ENCODE data around the gene PTPRD. TPM values are rescaled to one million over a fixed set of nuclear protein-coding genes. Genes with fewer than 3 reads are reported as not detected.
A peak's percentile ranks its signal among the peaks of the same experiment; 100 is the strongest.

Gene PTPRD
- total RNA-seq, 1 experiment from 2014 or later: 69.6 TPM

GRCh38 chr9:10538073-10538472 is 74.7 kb downstream of the PTPRD start:
- CTCF ChIA-PET: no interaction called here
- DNase-seq (ENCODE audit: low spot score): no peak
- H3K4me3 Mint-ChIP-seq: no peak overlapping the region
- H3K27me3 Mint-ChIP-seq (ENCODE audit: low read depth): no peaks in the 10 kb centered on the region
- TF ChIP-seq NR1H2 (CRISPR knock-in tag; IDR thresholded peaks at IDR 0.05) (no peak), ZNF423 (CRISPR knock-in tag; IDR thresholded peaks at IDR 0.05) (no peak)
- TF ChIP-seq, protein P1, sequence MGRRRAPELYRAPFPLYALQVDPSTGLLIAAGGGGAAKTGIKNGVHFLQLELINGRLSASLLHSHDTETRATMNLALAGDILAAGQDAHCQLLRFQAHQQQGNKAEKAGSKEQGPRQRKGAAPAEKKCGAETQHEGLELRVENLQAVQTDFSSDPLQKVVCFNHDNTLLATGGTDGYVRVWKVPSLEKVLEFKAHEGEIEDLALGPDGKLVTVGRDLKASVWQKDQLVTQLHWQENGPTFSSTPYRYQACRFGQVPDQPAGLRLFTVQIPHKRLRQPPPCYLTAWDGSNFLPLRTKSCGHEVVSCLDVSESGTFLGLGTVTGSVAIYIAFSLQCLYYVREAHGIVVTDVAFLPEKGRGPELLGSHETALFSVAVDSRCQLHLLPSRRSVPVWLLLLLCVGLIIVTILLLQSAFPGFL (CRISPR knock-in tag; IDR thresholded peaks at IDR 0.05; ENCODE audit: borderline replicate concordance): no peak
- no peaks in the 10 kb centered on the region for H3K4me1 Mint-ChIP-seq
- no peak overlapping the region for H3K27ac Mint-ChIP-seq
- no peak for ATAC-seq
- no peaks in the 10 kb centered on the region for H3K36me3 Mint-ChIP-seq
- no peaks in the 10 kb centered on the region for H3K9me3 Mint-ChIP-seq
- POLR2A ChIA-PET: no interaction called here

DNA sequence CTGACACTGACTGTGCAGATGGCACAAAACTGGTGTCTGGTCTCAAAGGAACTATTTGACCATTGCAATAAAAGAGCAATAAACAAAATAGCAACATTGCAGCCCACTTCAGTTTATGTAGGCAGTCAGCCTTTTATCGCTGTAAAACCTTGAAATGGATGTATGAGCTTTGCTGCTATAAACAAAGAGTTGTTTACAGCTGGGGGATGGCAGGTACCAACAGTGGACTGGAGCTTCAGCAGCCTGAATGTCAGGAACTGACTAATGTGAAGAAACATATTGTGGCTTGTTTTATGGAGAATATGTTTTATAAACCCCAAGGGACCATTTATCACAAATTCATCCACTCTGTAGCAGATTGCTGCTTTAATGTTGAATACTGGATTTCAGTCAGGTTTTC is 78.0 kb downstream of the PTPRD start:
- no peaks in the 10 kb centered on the region for H3K36me3 Mint-ChIP-seq
- no peak overlapping the region for H3K4me3 Mint-ChIP-seq
- no peak for TF ChIP-seq HMGA2 (CRISPR knock-in tag; IDR thresholded peaks at IDR 0.05)
- TF ChIP-seq TEAD4 (CRISPR knock-in tag; IDR thresholded peaks at IDR 0.05): no peak
- no peak for TF ChIP-seq ETV6 (CRISPR knock-in tag; IDR thresholded peaks at IDR 0.05)
- CTCF ChIA-PET: no interaction called here
- H3K27ac Mint-ChIP-seq: no peak overlapping the region
- no peaks in the 10 kb centered on the region for H3K9me3 Mint-ChIP-seq
- H3K27me3 Mint-ChIP-seq (ENCODE audit: low read depth): no peaks in the 10 kb centered on the region
- ATAC-seq (no peak), DNase-seq (ENCODE audit: low spot score) (no peak)
- no peaks in the 10 kb centered on the region for H3K4me1 Mint-ChIP-seq
- POLR2A ChIA-PET: no interaction called here

DNA sequence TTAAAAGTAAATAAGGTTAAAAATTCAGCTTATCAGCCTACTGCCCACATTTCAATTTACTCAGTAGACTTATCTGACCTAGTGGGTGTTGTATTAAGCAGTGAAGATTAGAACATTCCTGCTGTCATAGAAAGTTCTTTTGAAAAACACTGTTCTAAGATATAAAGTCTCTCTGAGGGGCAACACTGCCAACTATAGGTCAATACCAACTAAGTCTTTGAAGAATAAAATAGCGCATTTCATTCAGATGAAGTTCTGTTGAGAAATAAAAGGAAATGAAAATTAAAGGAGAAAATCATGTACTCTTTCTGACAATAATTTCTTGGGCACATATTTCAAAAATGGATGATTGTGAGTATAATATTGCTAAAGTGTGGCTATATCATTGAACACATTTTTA is 86.8 kb downstream of the PTPRD start:
- DNase-seq (ENCODE audit: low spot score) (no peak), ATAC-seq (0 out of 2 replicates have a peak, but pooled peaks have one; percentile 36)
- ChIA-PET POLR2A (no interaction called here), CTCF (no interaction called here)
- no peak overlapping the region for H3K4me3 Mint-ChIP-seq
- H3K27me3 Mint-ChIP-seq (ENCODE audit: low read depth): no peaks in the 10 kb centered on the region
- no peaks in the 10 kb centered on the region for H3K36me3 Mint-ChIP-seq
- no peaks in the 10 kb centered on the region for H3K4me1 Mint-ChIP-seq
- no peak overlapping the region for H3K27ac Mint-ChIP-seq
- H3K9me3 Mint-ChIP-seq: no peaks in the 10 kb centered on the region
- TF ChIP-seq, protein P2, sequence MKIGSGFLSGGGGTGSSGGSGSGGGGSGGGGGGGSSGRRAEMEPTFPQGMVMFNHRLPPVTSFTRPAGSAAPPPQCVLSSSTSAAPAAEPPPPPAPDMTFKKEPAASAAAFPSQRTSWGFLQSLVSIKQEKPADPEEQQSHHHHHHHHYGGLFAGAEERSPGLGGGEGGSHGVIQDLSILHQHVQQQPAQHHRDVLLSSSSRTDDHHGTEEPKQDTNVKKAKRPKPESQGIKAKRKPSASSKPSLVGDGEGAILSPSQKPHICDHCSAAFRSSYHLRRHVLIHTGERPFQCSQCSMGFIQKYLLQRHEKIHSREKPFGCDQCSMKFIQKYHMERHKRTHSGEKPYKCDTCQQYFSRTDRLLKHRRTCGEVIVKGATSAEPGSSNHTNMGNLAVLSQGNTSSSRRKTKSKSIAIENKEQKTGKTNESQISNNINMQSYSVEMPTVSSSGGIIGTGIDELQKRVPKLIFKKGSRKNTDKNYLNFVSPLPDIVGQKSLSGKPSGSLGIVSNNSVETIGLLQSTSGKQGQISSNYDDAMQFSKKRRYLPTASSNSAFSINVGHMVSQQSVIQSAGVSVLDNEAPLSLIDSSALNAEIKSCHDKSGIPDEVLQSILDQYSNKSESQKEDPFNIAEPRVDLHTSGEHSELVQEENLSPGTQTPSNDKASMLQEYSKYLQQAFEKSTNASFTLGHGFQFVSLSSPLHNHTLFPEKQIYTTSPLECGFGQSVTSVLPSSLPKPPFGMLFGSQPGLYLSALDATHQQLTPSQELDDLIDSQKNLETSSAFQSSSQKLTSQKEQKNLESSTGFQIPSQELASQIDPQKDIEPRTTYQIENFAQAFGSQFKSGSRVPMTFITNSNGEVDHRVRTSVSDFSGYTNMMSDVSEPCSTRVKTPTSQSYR (CRISPR knock-in tag; IDR thresholded peaks at IDR 0.05): no peak
- TF ChIP-seq JUN (CRISPR knock-in tag; IDR thresholded peaks at IDR 0.05): no peak
- no peak for TF ChIP-seq ZNF138 (CRISPR knock-in tag; conservative IDR thresholded peaks at IDR 0.05)
- no peak for TF ChIP-seq NR3C1 (CRISPR knock-in tag; conservative IDR thresholded peaks at IDR 0.05; ENCODE audit: low read depth)
- no peak for TF ChIP-seq GRHL2 (CRISPR knock-in tag; IDR thresholded peaks at IDR 0.05; ENCODE audit: insufficient replicate concordance, severe bottlenecking)
- TF ChIP-seq SMAD4 (CRISPR knock-in tag; IDR thresholded peaks at IDR 0.05): no peak
- no peak for TF ChIP-seq TEAD1 (CRISPR knock-in tag; IDR thresholded peaks at IDR 0.05)
- no peak for TF ChIP-seq TP53 (CRISPR knock-in tag; IDR thresholded peaks at IDR 0.05)
- TF ChIP-seq ZSCAN18 (CRISPR knock-in tag; IDR thresholded peaks at IDR 0.05): no peak
- TF ChIP-seq ERG (CRISPR knock-in tag; IDR thresholded peaks at IDR 0.05): no peak
- no peak for TF ChIP-seq CREM (CRISPR knock-in tag; IDR thresholded peaks at IDR 0.05)
